Measurements from ENCODE around the gene FGF2.

DNA sequence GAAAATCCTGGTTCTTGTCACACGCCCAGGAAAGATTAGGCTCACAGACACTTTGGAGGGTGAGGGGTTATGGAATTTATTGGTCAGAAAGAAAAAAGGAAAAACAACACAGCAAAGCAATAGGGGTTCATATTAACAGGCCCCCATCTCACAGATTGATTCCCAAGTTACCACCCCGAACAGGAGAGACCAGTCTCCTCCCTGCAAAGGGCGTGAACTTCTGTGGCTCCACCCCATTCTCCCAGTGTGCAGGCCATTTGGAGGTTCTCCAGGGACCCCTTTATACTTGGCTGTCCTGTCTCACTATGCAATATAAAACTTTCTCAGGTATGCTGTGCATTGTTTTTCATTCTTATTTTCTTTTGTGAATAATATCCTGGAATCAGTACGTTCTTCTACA, 7.4 kb downstream of the FGF2 start:
- TF ChIP-seq POLR2A (IDR thresholded peaks at IDR 0.05), result no peak
- TF ChIP-seq, protein P1, sequence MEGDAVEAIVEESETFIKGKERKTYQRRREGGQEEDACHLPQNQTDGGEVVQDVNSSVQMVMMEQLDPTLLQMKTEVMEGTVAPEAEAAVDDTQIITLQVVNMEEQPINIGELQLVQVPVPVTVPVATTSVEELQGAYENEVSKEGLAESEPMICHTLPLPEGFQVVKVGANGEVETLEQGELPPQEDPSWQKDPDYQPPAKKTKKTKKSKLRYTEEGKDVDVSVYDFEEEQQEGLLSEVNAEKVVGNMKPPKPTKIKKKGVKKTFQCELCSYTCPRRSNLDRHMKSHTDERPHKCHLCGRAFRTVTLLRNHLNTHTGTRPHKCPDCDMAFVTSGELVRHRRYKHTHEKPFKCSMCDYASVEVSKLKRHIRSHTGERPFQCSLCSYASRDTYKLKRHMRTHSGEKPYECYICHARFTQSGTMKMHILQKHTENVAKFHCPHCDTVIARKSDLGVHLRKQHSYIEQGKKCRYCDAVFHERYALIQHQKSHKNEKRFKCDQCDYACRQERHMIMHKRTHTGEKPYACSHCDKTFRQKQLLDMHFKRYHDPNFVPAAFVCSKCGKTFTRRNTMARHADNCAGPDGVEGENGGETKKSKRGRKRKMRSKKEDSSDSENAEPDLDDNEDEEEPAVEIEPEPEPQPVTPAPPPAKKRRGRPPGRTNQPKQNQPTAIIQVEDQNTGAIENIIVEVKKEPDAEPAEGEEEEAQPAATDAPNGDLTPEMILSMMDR (IDR thresholded peaks at IDR 0.05), result no peak

Data from uterus (tissue), 2 donors.